Lower leg skin (tissue), 3 donors: Measurements from ENCODE around the gene RAB13.

Source experiments
- CTCF ChIP-seq, 3 donors: fragments of 450-650 bp; IDR thresholded peaks; one replicate each; pipeline ENCODE4 v1.5.1; 2016; ENCODE audit warnings: antibody characterized with exemption in 3 of 3, mild to moderate bottlenecking in 3 of 3, moderate library complexity in 2 of 3
- POLR2A ChIP-seq, 2 donors: fragments of 450-650 bp; IDR thresholded peaks; one replicate each; pipeline ENCODE4 v1.6.1; 2016 to 2017; ENCODE audit warnings: antibody characterized with exemption in 2 of 2, mild to moderate bottlenecking in 1 of 2, moderate library complexity in 1 of 2

- TF ChIP-seq CTCF (IDR thresholded peaks at IDR 0.05) (no peak), POLR2A (IDR thresholded peaks at IDR 0.05) (no peak)
These were observed 23.8 kb downstream of the RAB13 start for GRCh38 chr1:153962088-153963029.
